Upper lobe of right lung (tissue), 1 donor: Measurements from ENCODE around the gene SLC12A3. TPM values are rescaled to one million over a fixed set of nuclear protein-coding genes. Genes with fewer than 3 reads are reported as not detected.
A peak's percentile ranks its signal among the peaks of the same experiment; 100 is the strongest.

Experiments used
- ATAC-seq: fragments of 200-7000 bp; cut with Tn5 transposase; one replicate; pipeline ENCODE4 v1.9.1; 2020; ENCODE audit warnings: mild to moderate bottlenecking, moderate library complexity
- DNase-seq: peaks from one replicate; pipeline ENCODE4 v3.0.0-alpha.2; 2020
- H3K27ac ChIP-seq: fragments of 200-600 bp; one replicate; pipeline ENCODE4 v1.8.0; 2022
- H3K27me3 ChIP-seq: fragments of 200-600 bp; one replicate; pipeline ENCODE4 v1.8.0; 2022; ENCODE audit warnings: mild to moderate bottlenecking
- H3K36me3 ChIP-seq: fragments of 200-600 bp; one replicate; pipeline ENCODE4 v1.8.0; 2022
- H3K4me1 ChIP-seq: fragments of 200-600 bp; one replicate; pipeline ENCODE4 v1.8.0; 2022
- H3K4me3 ChIP-seq: fragments of 200-600 bp; one replicate; pipeline ENCODE4 v1.8.0; 2022; ENCODE audit warnings: mild to moderate bottlenecking
- H3K9me3 ChIP-seq: fragments of 200-600 bp; one replicate; pipeline ENCODE4 v1.8.0; 2022
- intact Hi-C: fragments of 100-400 bp; cut with DNase I; formaldehyde crosslinking; loops from one replicate; pipeline ENCODE4 v1.11.0; 2022
- total RNA-seq: library from RNA; stranded (reverse); fragmentation: NEBNext Ultra II Directional; extraction: Animal tissue kit (Norgen Biotek cat#: 25700); gene quantifications from one replicate; pipeline ENCODE4 v1.2.1, GENCODE V29; 2021
- TF ChIP-seq, protein P1 (sequence below): fragments of 200-600 bp; IDR thresholded peaks from one replicate; pipeline ENCODE4 v1.8.0; 2022; ENCODE audit warnings: antibody characterized with exemption
- donor health status: DM: no; HTN: yes; CAD: no; lungs with severe emphysema.

The SLC12A3 gene
- total RNA-seq, 1 donor from 2014 or later, result not detected

DNA sequence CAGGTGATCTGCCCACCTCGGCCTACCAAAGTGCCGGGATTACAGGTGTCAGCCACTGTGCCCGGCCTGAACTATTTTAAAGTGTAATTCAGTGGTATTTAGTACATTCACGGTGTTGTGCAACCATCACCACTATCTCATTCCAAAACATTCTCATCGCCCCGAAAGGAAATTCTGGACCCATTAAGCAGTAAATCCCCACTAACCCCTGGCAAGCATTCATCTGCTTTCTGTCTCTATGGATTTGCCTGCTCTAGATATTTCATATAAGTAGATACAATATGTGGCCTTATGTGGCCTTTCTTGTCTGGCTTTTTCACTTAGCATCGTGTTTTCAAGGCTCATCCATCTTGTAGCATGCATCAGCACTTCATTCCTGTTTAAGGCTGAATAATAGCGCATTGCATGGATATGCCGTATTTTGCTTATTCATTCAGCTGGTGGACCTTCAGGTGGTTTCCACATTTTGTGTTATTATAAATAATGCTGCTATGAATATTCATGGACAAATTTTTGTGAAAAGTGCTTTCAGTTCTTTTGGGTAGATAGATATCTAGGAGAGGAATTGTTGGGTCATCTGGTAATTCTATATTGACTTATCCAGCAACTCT lies 58.6 kb downstream of the SLC12A3 start:
- intact Hi-C loops, result no loop called here
- Histone ChIP-seq H3K4me3 (no peak overlapping the region), H3K4me1 (no peaks in the 10 kb centered on the region), H3K36me3 (no peaks in the 10 kb centered on the region), H3K27ac (no peak overlapping the region), H3K9me3 (no peaks in the 10 kb centered on the region), H3K27me3 (no peaks in the 10 kb centered on the region)
- DNase-seq, result no peak
- TF ChIP-seq, protein P1, sequence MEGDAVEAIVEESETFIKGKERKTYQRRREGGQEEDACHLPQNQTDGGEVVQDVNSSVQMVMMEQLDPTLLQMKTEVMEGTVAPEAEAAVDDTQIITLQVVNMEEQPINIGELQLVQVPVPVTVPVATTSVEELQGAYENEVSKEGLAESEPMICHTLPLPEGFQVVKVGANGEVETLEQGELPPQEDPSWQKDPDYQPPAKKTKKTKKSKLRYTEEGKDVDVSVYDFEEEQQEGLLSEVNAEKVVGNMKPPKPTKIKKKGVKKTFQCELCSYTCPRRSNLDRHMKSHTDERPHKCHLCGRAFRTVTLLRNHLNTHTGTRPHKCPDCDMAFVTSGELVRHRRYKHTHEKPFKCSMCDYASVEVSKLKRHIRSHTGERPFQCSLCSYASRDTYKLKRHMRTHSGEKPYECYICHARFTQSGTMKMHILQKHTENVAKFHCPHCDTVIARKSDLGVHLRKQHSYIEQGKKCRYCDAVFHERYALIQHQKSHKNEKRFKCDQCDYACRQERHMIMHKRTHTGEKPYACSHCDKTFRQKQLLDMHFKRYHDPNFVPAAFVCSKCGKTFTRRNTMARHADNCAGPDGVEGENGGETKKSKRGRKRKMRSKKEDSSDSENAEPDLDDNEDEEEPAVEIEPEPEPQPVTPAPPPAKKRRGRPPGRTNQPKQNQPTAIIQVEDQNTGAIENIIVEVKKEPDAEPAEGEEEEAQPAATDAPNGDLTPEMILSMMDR, result no peak
- no peak for ATAC-seq

DNA sequence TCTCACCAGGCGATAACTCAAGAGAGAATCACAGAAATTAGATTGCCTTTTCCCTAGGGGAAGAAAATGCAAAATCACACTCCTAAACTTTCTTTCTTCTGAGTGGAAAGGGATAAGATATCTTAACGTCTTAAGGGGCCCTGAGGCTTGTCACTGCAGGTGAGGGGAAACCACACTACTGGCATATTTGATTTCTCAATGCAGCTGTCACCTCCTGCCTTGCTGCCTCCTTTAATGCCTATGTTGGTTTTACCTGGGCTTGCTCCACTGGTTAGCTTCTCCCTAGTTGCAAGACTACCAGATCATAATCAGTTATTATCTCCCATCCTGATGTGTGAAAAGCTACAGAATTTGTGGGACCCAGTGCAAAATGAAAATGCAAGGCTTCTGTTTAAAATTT lies 62.5 kb downstream of the SLC12A3 start:
- intact Hi-C loops, result no loop called here

DNA sequence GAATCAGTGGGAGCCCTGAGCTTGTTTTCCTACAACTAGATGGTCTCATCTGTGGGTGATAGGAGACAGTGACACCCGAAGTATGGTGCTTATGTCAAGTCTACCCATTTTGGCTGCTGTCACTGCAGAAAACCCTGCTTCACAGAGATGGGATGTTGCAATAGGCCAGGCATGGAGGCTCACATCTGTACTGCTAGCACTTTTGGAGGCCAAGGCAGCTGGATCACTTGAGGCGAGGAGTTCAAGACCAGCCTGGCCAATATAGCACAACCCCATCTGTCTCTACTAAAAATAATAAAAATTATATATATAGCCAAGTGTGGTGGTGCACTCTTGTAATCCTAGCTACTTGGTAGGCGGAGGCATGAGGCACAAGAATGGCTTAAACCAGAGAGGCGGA lies 64.6 kb downstream of the SLC12A3 start:
- Histone ChIP-seq H3K4me3 (no peak overlapping the region), H3K4me1 (peaks cover 16% of the 10 kb centered on the region), H3K27me3 (no peaks in the 10 kb centered on the region), H3K36me3 (peaks cover 11% of the 10 kb centered on the region), H3K27ac (no peak overlapping the region), H3K9me3 (no peaks in the 10 kb centered on the region)
- DNase-seq, result no peak
- no peak for ATAC-seq
- TF ChIP-seq, protein P1, result no peak
- intact Hi-C loops, result no loop called here

More for the DNA sequence above, 62.5 kb downstream of the SLC12A3 start:
- Histone ChIP-seq H3K27me3 (no peaks in the 10 kb centered on the region), H3K4me3 (no peak overlapping the region), H3K9me3 (no peaks in the 10 kb centered on the region), H3K4me1 (peaks cover 10% of the 10 kb centered on the region), H3K36me3 (no peaks in the 10 kb centered on the region), H3K27ac (no peak overlapping the region)
- DNase-seq, result no peak
- TF ChIP-seq, protein P1, result no peak
- ATAC-seq, result no peak

DNA sequence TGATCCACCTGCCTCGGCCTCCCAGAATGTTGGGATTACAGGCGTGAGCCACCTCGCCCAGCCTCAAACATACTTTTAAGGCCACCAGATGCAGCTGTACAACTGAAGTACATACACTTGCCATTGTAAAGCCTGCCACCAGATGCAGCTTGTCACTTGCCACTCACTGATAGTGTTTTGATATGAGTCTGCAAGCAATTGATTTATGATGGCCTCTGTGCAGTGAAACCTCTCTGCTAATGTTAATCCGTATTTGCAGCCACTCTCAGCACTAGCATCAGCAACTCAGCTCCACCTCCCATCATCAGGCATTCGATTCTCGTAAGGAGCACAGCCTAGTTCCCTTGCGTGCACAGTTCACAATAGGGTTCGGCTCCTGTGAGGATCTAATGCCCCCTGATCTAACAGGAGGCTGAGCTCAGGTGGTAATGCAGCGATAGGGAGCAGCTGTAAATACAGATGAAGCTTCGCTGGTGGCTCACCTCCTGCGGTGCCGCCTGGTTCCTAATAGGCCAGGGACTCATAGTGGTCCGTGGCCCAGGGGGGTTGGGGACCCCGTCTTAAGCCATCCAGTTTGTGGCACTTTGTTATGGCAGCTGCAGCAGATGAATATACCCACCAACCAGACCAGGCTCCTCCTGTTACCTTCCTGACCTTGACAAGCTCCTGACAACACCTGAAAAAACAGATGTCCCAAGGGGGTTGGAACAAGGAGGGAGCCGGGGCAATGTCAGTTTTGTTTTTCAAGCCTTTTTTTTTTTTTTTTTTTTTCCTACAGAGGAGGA lies 65.7 kb downstream of the SLC12A3 start:
- Histone ChIP-seq H3K27me3 (no peaks in the 10 kb centered on the region), H3K4me3 (no peak overlapping the region), H3K36me3 (peaks cover 21% of the 10 kb centered on the region), H3K27ac (peak overlapping the region; percentile 99), H3K9me3 (no peaks in the 10 kb centered on the region), H3K4me1 (peaks cover 26% of the 10 kb centered on the region)
- intact Hi-C loops, result no loop called here
- no peak for DNase-seq
- TF ChIP-seq, protein P1, result no peak
- ATAC-seq, result no peak

DNA sequence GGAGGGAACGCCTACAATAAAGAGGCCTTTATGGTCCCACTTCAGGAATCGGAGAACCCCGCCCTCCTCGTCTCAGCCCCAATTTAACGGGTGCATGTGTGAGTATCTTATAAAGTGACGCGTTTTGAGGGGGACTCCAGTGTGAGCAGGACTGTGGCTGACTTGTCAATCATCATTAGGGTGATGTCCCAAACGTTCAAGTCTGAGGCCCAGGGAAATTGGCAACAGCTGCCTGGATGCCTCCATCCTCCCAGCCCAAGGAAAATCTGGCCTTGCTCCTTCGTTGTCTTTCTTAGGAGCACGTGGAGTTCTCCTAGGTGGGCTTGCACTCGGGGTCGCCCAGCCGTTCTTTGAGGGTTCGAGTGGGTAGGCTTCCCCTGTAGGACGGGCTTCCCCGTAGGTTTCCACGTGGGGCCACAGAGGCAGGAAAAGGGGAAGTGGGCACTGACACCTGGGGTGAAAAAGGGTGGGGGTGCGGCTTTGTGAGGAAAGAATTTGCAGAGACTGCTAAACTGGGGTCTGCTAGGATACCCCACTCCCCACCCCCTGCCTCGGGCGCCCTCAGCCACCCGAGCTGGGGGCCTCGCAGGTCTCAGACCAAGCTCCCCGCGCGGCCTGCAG lies 66.4 kb downstream of the SLC12A3 start:
- intact Hi-C loops, result no loop called here
- H3K4me1 ChIP-seq, result peaks cover 33% of the 10 kb centered on the region

More for the DNA sequence above, 66.4 kb downstream of the SLC12A3 start:
- ATAC-seq (peak; percentile 5), DNase-seq (no peak)
- H3K4me3 ChIP-seq, result peak overlapping the region; percentile 84
- H3K27me3 ChIP-seq, result no peaks in the 10 kb centered on the region
- TF ChIP-seq, protein P1, result no peak
- no peaks in the 10 kb centered on the region for H3K9me3 ChIP-seq
- H3K27ac ChIP-seq, result peak overlapping the region; percentile 99
- peaks cover 28% of the 10 kb centered on the region for H3K36me3 ChIP-seq
